WTC11 (cell line): ENCODE results near the gene SMARCD2. TPM values are rescaled to one million over a fixed set of nuclear protein-coding genes. Genes with fewer than 3 reads are reported as not detected.

Experiments used
- ATAC-seq: fragments of 200-7000 bp; cut with Tn5 transposase; 2 replicates; pipeline ENCODE4 v1.10.0; 2021; ENCODE audit warnings: mild to moderate bottlenecking, moderate library complexity
- CTCF ChIA-PET: fragments of 300-600 bp; sonication (Branson Sonifier 250); formaldehyde crosslinking; loops from one replicate; lab custom pipeline; 2021; ENCODE audit warnings: antibody characterized with exemption; lab: Charles Lee
- POLR2A ChIA-PET: fragments of 350-600 bp; sonication (Branson Sonifier 250); formaldehyde crosslinking; loops from one replicate; lab custom pipeline; 2021; ENCODE audit warnings: antibody characterized with exemption; lab: Charles Lee
- DNase-seq: peaks from one replicate; pipeline ENCODE4 v3.0.0; 2021; ENCODE audit warnings: low spot score
- H3K27ac Mint-ChIP-seq: 2 replicates; pipeline ENCODE4 v1.8.0; 2021; ENCODE audit warnings: mixed read lengths
- H3K27me3 Mint-ChIP-seq: 2 replicates; pipeline ENCODE4 v1.8.0; 2021; ENCODE audit warnings: low read depth, mild to moderate bottlenecking, moderate library complexity, mixed read lengths
- H3K36me3 Mint-ChIP-seq: 2 replicates; pipeline ENCODE4 v1.8.0; 2021; ENCODE audit warnings: mixed read lengths
- H3K4me1 Mint-ChIP-seq: 2 replicates; pipeline ENCODE4 v1.8.0; 2022; ENCODE audit warnings: mixed read lengths
- H3K4me3 Mint-ChIP-seq: 2 replicates; pipeline ENCODE4 v1.8.0; 2021; ENCODE audit warnings: mild to moderate bottlenecking, moderate library complexity, mixed read lengths
- H3K9me3 Mint-ChIP-seq: 2 replicates; pipeline ENCODE4 v1.8.0; 2021; ENCODE audit warnings: mixed read lengths
- AFF4 ChIP-seq: sonication (generic); formaldehyde crosslinking; IDR thresholded peaks from 2 replicates; pipeline ENCODE4 v1.8.1; 2023; ENCODE audit warnings: mild to moderate bottlenecking, missing genetic modification reagents, borderline replicate concordance
- CBFB ChIP-seq: sonication (generic); formaldehyde crosslinking; IDR thresholded peaks from 2 replicates; pipeline ENCODE4 v1.8.1; 2022; ENCODE audit warnings: mild to moderate bottlenecking, low read depth, missing genetic modification reagents
- E2F5 ChIP-seq: sonication (generic); formaldehyde crosslinking; IDR thresholded peaks from 2 replicates; pipeline ENCODE4 v1.8.1; 2022; ENCODE audit warnings: mild to moderate bottlenecking, moderate library complexity, missing genetic modification reagents
- ERG ChIP-seq: fragments of 250-450 bp; sonication (Bioruptor Pico); IDR thresholded peaks from 2 replicates; pipeline ENCODE4 v1.8.0; 2021; ENCODE audit warnings: mild to moderate bottlenecking
- FOXK1 ChIP-seq: sonication (generic); formaldehyde crosslinking; IDR thresholded peaks from 2 replicates; pipeline ENCODE4 v1.8.0; 2022; ENCODE audit warnings: mild to moderate bottlenecking, moderate library complexity, missing genetic modification reagents
- FOXP1 ChIP-seq: sonication (generic); formaldehyde crosslinking; IDR thresholded peaks from 2 replicates; pipeline ENCODE4 v1.8.0; 2022; ENCODE audit warnings: missing genetic modification reagents, mild to moderate bottlenecking, moderate library complexity, borderline replicate concordance
- GABPB1 ChIP-seq: sonication (generic); formaldehyde crosslinking; IDR thresholded peaks from 2 replicates; pipeline ENCODE4 v1.8.1; 2023; ENCODE audit warnings: mild to moderate bottlenecking, missing genetic modification reagents
- MAX ChIP-seq: sonication (generic); formaldehyde crosslinking; IDR thresholded peaks from 2 replicates; pipeline ENCODE4 v1.8.0; 2022; ENCODE audit warnings: mild to moderate bottlenecking, missing genetic modification reagents
- RELA ChIP-seq: sonication (generic); formaldehyde crosslinking; IDR thresholded peaks from 2 replicates; pipeline ENCODE4 v1.8.1; 2022; ENCODE audit warnings: missing genetic modification reagents, mild to moderate bottlenecking, borderline replicate concordance
- TEAD1 ChIP-seq: sonication (generic); formaldehyde crosslinking; IDR thresholded peaks from 2 replicates; pipeline ENCODE4 v1.8.0; 2022; ENCODE audit warnings: mild to moderate bottlenecking, missing genetic modification reagents
- TEAD4 ChIP-seq: sonication (generic); formaldehyde crosslinking; IDR thresholded peaks from 2 replicates; pipeline ENCODE4 v1.8.0; 2022; ENCODE audit warnings: mild to moderate bottlenecking, missing genetic modification reagents
- ZNF232 ChIP-seq: sonication (generic); formaldehyde crosslinking; IDR thresholded peaks from 2 replicates; pipeline ENCODE4 v1.8.0; 2022; ENCODE audit warnings: mild to moderate bottlenecking, missing genetic modification reagents
- ZNF532 ChIP-seq: fragments of 250-450 bp; sonication (Bioruptor Pico); IDR thresholded peaks from 2 replicates; pipeline ENCODE4 v1.9.0; 2021; ENCODE audit warnings: mild to moderate bottlenecking, borderline replicate concordance
- ZNF671 ChIP-seq: fragments of 250-450 bp; sonication (Bioruptor Pico); IDR thresholded peaks from 2 replicates; pipeline ENCODE4 v1.8.0; 2021; ENCODE audit warnings: mild to moderate bottlenecking
- total RNA-seq: library from RNA; stranded (reverse); gene quantifications from 3 replicates; pipeline ENCODE4 v1.2.3, GENCODE V29; 2021

SMARCD2 gene
- total RNA-seq, 1 experiment from 2014 or later, result 106 TPM

- TF ChIP-seq ZNF232 (peak; percentile 86), MAX (CRISPR knock-in tag) (peak; percentile 81), AFF4 (CRISPR knock-in tag) (no peak), TEAD4 (0 out of 2 replicates have a peak, but pooled peaks have one; percentile 35), E2F5 (CRISPR knock-in tag) (peak; percentile 79), ERG (CRISPR knock-in tag) (0 out of 2 replicates have a peak, but pooled peaks have one; percentile 63), GABPB1 (peak; percentile 63), CBFB (CRISPR knock-in tag) (0 out of 2 replicates have a peak, but pooled peaks have one; percentile 57), FOXK1 (peak; percentile 22), ZNF671 (CRISPR knock-in tag) (no peak), FOXP1 (peak; percentile 40; the same call in 1 of the 2 replicates)
These were observed 15.3 kb downstream of the SMARCD2 start, which contains the start of the genes FTSJ3 and PSMC5 (continued) for GRCh38 chr17:63827002-63827800.

- peak overlapping the region; percentile 96 for H3K4me3 Mint-ChIP-seq
- peaks cover 18% of the 10 kb centered on the region for H3K4me1 Mint-ChIP-seq
- H3K27ac Mint-ChIP-seq, result peak overlapping the region; percentile 100
- H3K9me3 Mint-ChIP-seq, result no peaks in the 10 kb centered on the region
- ChIA-PET CTCF (interaction anchor here (2.0 to 4.4 kb wide), 2 partner anchors 13 to 22 kb away, joined by 5 to 16 read pairs; no protein-coding TSS in a partner anchor), POLR2A (interaction anchor here (1.0 to 1.6 kb wide), 3 partner anchors 17 to 53 kb away, joined by 4 to 9 read pairs (median 7); partner anchors contain the start of genes CCDC47 and DDX42)
- DNase-seq, result no peak
- peaks cover 76% of the 10 kb centered on the region for H3K36me3 Mint-ChIP-seq
- TF ChIP-seq RELA (CRISPR knock-in tag) (no peak), ZNF532 (CRISPR knock-in tag) (0 out of 2 replicates have a peak, but pooled peaks have one; percentile 7), TEAD1 (CRISPR knock-in tag) (0 out of 2 replicates have a peak, but pooled peaks have one; percentile 7)
- peak; percentile 2 for ATAC-seq
- H3K27me3 Mint-ChIP-seq, result no peaks in the 10 kb centered on the region
These were observed 15.9 kb downstream of the SMARCD2 start for GRCh38 chr17:63826468-63827001.
